GM12801 (cell line): Measurements from ENCODE around the gene TGM3.

Experiments
- CTCF ChIP-seq: IDR thresholded peaks from one replicate; pipeline ENCODE4 v1.5.1; 2011; ENCODE audit warnings: control low read depth; ENCODE audit not compliant: insufficient read length; ENCODE audit errors: extremely low read depth

TGM3 gene

GRCh38 chr20:2357114-2357513 is 61.3 kb downstream of the TGM3 start:
- no peak for TF ChIP-seq CTCF

- TF ChIP-seq CTCF: no peak
These were observed 62.2 kb downstream of the TGM3 start for GRCh38 chr20:2358006-2358405.

- no peak for TF ChIP-seq CTCF
These were observed 65.3 kb downstream of the TGM3 start for GRCh38 chr20:2361035-2361593.

DNA sequence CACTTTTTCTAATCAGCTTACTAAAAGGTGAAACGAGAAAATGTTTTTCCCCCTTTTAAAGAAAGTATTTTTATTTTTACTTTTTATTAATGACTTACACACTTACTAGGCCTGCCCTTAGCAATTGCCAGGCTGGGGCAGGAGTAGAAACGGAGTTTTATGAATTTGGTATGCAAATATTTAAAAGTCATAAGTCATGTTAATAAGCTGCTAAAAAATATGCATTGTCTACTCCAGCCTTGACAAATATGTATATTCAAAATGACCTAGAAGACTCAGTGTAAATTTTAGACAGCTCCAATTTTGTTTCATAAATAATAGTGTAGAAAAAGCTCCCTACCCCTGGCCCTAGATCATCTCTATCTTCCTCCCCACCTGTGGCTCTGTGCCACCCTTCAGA is 67.4 kb downstream of the TGM3 start:
- no peak for TF ChIP-seq CTCF

DNA sequence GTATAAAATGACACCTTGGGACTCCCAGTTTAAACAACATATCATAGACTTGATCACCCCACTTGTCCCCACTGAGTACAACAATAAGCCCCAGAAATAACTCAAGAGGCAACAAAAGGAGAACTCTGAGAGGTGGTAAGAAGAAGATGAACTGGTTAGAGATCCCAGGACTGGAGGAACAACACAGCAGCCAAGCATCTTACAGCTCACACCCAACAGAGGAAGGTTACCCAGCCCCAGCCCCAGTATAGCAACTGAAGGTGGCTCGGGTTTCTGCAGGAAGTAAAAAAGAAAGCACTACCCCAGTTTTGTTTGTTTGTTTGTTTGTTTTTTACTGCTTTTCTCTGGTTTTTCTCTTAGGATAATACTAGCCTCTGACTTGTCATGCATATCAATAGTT is 67.8 kb downstream of the TGM3 start:
- no peak for TF ChIP-seq CTCF

DNA sequence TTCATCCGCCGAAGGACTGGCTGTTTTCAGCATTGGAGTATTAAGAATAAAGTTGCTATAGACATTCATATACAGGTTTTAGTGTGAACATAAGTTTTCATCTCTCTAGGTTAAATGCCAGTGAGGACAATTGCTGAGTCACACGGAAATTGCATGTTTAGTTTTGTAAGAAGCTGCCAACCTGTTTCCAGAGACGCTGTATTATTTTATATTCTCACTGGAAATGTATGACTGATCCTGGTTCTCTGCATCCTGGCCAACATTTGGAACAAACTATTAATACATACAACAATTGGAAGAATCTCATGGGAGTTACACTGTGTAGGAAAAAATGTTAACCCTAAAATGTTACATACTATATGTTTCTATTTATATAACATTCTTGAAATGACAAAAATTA is 68.2 kb downstream of the TGM3 start:
- TF ChIP-seq CTCF: no peak

DNA sequence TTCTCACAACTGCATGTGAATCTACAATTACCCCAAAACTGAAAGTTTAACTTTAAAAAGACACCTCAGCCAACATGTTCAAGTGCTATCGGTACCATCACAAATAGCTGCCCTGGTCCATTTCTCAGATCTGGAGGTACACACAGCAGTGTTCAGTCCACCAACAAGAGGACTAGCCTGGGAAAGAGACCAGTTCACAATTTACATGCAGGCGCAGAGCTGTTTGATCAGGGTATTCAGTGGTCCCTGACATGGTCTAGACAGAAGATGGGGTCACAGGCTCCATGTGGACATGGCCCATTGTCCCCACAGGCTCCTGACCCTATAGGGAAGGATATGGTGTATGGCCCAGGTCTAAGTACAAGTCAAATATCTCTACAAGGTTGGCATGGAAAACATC is 69.3 kb downstream of the TGM3 start:
- no peak for TF ChIP-seq CTCF

GRCh38 chr20:2365666-2366065 is 69.9 kb downstream of the TGM3 start:
- TF ChIP-seq CTCF: no peak
